Fibroblast of lung (primary cell): ENCODE results near the gene IL17C. TPM values are rescaled to one million over a fixed set of nuclear protein-coding genes. Genes with fewer than 3 reads are reported as not detected.

ENCODE experiments used
- DNase-seq, 2 donors: peaks; one replicate each; pipeline versions ENCODE4 v3.0.0 to v3.0.0-alpha.2; 2010; ENCODE audit warnings: low read depth in 2 of 2
- H2AFZ ChIP-seq: 2 replicates; pipeline ENCODE4 v1.5.1; 2012; ENCODE audit warnings: low read length, control low read depth, inconsistent platforms
- H3K27ac ChIP-seq: 2 replicates; pipeline ENCODE4 v1.5.1; 2011; ENCODE audit warnings: low read length, control low read depth; ENCODE audit not compliant: insufficient read depth
- H3K27me3 ChIP-seq: 2 replicates; pipeline ENCODE4 v1.5.1; 2011; ENCODE audit warnings: mild to moderate bottlenecking, low read length; ENCODE audit not compliant: control insufficient read depth, insufficient read depth
- H3K36me3 ChIP-seq: 2 replicates; pipeline ENCODE4 v1.5.1; 2011; ENCODE audit warnings: low read length; ENCODE audit not compliant: control insufficient read depth, insufficient read depth
- H3K4me1 ChIP-seq: 2 replicates; pipeline ENCODE4 v1.5.1; 2011; ENCODE audit warnings: low read length; ENCODE audit not compliant: control insufficient read depth, insufficient read depth; ENCODE audit errors: extremely low read depth
- H3K4me2 ChIP-seq: 2 replicates; pipeline ENCODE4 v1.5.1; 2011; ENCODE audit warnings: low read length, control low read depth; ENCODE audit not compliant: insufficient read depth; ENCODE audit errors: extremely low read depth
- H3K4me3 ChIP-seq, 4 experiments: fragments of 200-600 bp in 1 of 4; sonication (generic) in 1 of 4; replicated peaks in 1 of 4; 2 replicates each; pipeline ENCODE4 v1.5.1; 2011 to 2016; ENCODE audit warnings: low read length in 4 of 4, low read depth in 3 of 4, mild to moderate bottlenecking in 3 of 4, control low read depth in 2 of 4, inconsistent platforms in 1 of 4, mixed read lengths in 1 of 4; ENCODE audit not compliant: insufficient read depth in 1 of 4; ENCODE audit errors: control extremely low read depth in 1 of 4
- H3K79me2 ChIP-seq: 2 replicates; pipeline ENCODE4 v1.5.1; 2012; ENCODE audit warnings: mild to moderate bottlenecking, low read length, inconsistent platforms; ENCODE audit not compliant: control insufficient read depth, insufficient read depth
- H3K9ac ChIP-seq: 2 replicates; pipeline ENCODE4 v1.5.1; 2011; ENCODE audit warnings: mild to moderate bottlenecking, low read length, control low read depth; ENCODE audit not compliant: insufficient read depth
- H3K9me3 ChIP-seq: 2 replicates; pipeline ENCODE4 v1.5.1; 2012; ENCODE audit warnings: low read depth, low read length; ENCODE audit not compliant: control insufficient read depth, insufficient read depth
- H4K20me1 ChIP-seq: 2 replicates; pipeline ENCODE4 v1.5.1; 2011; ENCODE audit warnings: low read length; ENCODE audit not compliant: control insufficient read depth, insufficient read depth; ENCODE audit errors: extremely low read depth
- CTCF ChIP-seq, 2 donors: IDR thresholded peaks in 1 of 2; conservative IDR thresholded peaks in 1 of 2; 1 replicate in 1 of 2; 2 replicates in 1 of 2; pipeline ENCODE4 v1.5.1; 2011 to 2012; ENCODE audit warnings: low read length in 2 of 2, control low read depth in 1 of 2, inconsistent platforms in 1 of 2, low read depth in 1 of 2, mild to moderate bottlenecking in 1 of 2
- EZH2 ChIP-seq: IDR thresholded peaks from 2 replicates; pipeline ENCODE4 v1.5.1; 2012; ENCODE audit warnings: low read length, control low read depth, mild to moderate bottlenecking; ENCODE audit errors: missing control alignments
- polyA plus RNA-seq, 2 donors: library from polyadenylated mRNA; depleted of rRNA in 1 of 2; stranded (reverse) in 1 of 2; unstranded in 1 of 2; fragments of >200 nt; gene quantifications; 2 replicates each; pipeline ENCODE4 v1.2.1, GENCODE V29; 2011 to 2012; ENCODE audit warnings: missing spikeins in 1 of 2
- total RNA-seq: library from RNA; depleted of rRNA; stranded (reverse); fragments of >200 nt; gene quantifications from 2 replicates; pipeline ENCODE4 v1.2.1, GENCODE V29; 2014

Gene IL17C
- total and polyA plus RNA-seq, 2 donors (not counting 1 experiment from before 2014, with no cell fraction given): not detected

- no peak overlapping the region for H3K9ac ChIP-seq
- no peaks in the 10 kb centered on the region for H3K4me1 ChIP-seq
- no peaks in the 10 kb centered on the region for H4K20me1 ChIP-seq
- DNase-seq: no peak
- peaks cover 39% of the 10 kb centered on the region for H3K36me3 ChIP-seq
- no peak overlapping the region for H2AFZ ChIP-seq
- no peak overlapping the region for H3K4me3 ChIP-seq
- no peak for TF ChIP-seq EZH2
- no peak for TF ChIP-seq CTCF (conservative IDR thresholded peaks at IDR 0.05 in 1 of 2, IDR thresholded peaks at IDR 0.05 in 1 of 2; ENCODE audit: low read depth in 1 of 2, low read length in 2 of 2)
- H3K27me3 ChIP-seq: no peaks in the 10 kb centered on the region
- no peak overlapping the region for H3K27ac ChIP-seq
- no peak overlapping the region for H3K4me2 ChIP-seq
- H3K9me3 ChIP-seq: no peaks in the 10 kb centered on the region
- H3K79me2 ChIP-seq: peaks cover 29% of the 10 kb centered on the region
Measured at GRCh38 chr16:88657371-88657770, 19.0 kb downstream of the IL17C start.

GRCh38 chr16:88658714-88659113 lies 20.3 kb downstream of the IL17C start:
- H2AFZ ChIP-seq: no peak overlapping the region
- H3K4me1 ChIP-seq: no peaks in the 10 kb centered on the region
- no peak overlapping the region for H3K27ac ChIP-seq
- peaks cover 33% of the 10 kb centered on the region for H3K36me3 ChIP-seq
- H3K9me3 ChIP-seq: no peaks in the 10 kb centered on the region
- H3K79me2 ChIP-seq: peaks cover 33% of the 10 kb centered on the region
- TF ChIP-seq EZH2 (no peak), CTCF (conservative IDR thresholded peaks at IDR 0.05 in 1 of 2, IDR thresholded peaks at IDR 0.05 in 1 of 2; ENCODE audit: low read depth in 1 of 2, low read length in 2 of 2) (no peak)
- no peaks in the 10 kb centered on the region for H3K27me3 ChIP-seq
- no peak overlapping the region for H3K4me2 ChIP-seq
- H3K9ac ChIP-seq: no peak overlapping the region
- H3K4me3 ChIP-seq: no peak overlapping the region
- no peaks in the 10 kb centered on the region for H4K20me1 ChIP-seq
- no peak for DNase-seq

- no peaks in the 10 kb centered on the region for H4K20me1 ChIP-seq
- H3K27me3 ChIP-seq: no peaks in the 10 kb centered on the region
- peaks cover 33% of the 10 kb centered on the region for H3K79me2 ChIP-seq
- no peaks in the 10 kb centered on the region for H3K4me1 ChIP-seq
- H3K9me3 ChIP-seq: no peaks in the 10 kb centered on the region
- H3K9ac ChIP-seq: no peak overlapping the region
- no peak overlapping the region for H3K4me3 ChIP-seq
- H3K27ac ChIP-seq: no peak overlapping the region
- peaks cover 32% of the 10 kb centered on the region for H3K36me3 ChIP-seq
- TF ChIP-seq EZH2 (no peak), CTCF (conservative IDR thresholded peaks at IDR 0.05 in 1 of 2, IDR thresholded peaks at IDR 0.05 in 1 of 2; ENCODE audit: low read depth in 1 of 2, low read length in 2 of 2) (no peak)
- H2AFZ ChIP-seq: no peak overlapping the region
- DNase-seq: no peak
- H3K4me2 ChIP-seq: no peak overlapping the region
Measured at GRCh38 chr16:88659160-88659559, 20.8 kb downstream of the IL17C start.
